CD1c-positive myeloid dendritic cell (primary cell): ENCODE measurements around the gene SHROOM3.
"Not testable (repeated sequence)": the region's sequence is repeated elsewhere in the genome, so short reads cannot be mapped to it uniquely, and the experiment has no call there.

Experiments
- DNase-seq: peaks from one replicate; pipeline ENCODE4 v3.0.0-alpha.2; 2016; ENCODE audit errors: extremely low spot score

SHROOM3 gene

GRCh38 chr4:76445911-76446310 is 10.9 kb downstream of the SHROOM3 start:
- no peak for DNase-seq

- no peak for DNase-seq
Measured at GRCh38 chr4:76447393-76447851, 12.4 kb downstream of the SHROOM3 start.

DNA sequence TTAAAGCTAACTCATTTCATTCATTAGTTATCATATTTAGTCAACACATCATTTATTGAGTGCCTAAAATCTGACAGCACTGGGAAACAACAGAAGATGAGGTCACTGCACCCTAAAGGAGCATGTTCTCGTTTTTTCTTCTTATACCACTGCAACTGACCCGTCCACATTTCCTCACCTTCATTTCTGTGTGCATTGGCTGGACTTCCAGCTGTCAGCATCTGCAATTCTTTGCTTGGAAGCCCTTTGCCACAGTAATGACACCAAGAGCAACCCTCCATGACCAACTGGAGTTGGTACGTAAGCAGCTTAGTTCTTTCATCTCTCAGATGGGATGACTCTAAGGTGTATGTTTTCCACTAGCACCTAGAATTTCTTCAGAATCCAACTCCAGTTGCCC is 13.2 kb downstream of the SHROOM3 start:
- no peak for DNase-seq

DNA sequence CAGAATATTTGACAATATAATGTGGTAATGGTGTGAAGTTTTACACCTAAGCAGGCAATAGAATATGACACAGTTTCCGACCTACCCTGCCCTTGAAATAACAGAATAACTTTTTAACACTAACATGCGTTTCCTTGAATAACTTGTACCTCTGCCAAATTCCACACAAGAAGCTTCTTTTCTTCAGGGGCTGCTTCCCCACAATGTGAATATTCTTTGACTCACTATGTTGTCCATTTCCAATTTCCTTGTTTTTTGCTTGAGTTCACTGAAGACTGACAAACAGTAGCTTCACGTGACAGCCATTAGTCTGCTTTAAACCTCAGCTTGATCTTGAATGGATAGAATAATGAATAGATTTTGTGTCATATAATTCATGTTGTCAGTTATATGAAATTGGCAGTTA is 14.3 kb downstream of the SHROOM3 start:
- no peak for DNase-seq

- no peak for DNase-seq
Measured at GRCh38 chr4:76449833-76450232, 14.8 kb downstream of the SHROOM3 start.

DNA sequence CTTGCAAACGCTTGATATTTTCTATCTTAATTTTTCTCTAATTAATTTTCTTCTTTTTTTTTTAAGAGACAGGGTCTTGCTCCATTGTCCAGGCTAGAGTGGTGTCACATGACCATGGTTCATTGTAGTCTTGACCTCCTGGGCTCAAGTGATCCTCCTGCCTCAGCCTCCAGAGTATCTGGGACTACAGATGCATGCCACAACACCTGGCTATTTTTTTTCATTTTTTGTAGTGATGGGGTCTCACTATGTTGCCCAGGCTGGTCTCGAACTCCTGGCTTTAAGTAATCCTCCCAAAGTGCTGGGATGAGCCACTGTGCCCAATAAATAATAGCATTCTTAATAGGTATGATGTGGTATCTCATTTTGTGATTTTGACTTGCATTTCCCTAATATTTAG is 18.2 kb downstream of the SHROOM3 start:
- DNase-seq: no peak

DNA sequence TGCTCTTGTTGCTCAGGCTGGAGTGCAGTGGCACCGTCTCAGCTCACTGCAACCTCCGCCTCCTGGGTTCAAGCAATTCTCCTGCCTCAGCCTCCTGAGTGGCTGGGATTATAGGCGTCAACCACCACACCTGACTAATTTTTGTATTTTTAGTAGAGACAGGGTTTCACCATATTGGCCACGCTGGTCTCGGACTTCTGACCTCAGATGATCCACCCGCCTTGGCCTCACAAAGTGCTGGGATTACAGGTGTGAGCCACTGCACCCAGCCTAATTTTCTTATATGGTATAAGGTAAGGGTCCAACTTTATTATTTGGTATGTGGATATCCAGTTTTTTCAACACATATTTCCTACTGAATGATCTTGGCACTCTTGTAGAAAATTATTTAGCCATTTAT is 19.0 kb downstream of the SHROOM3 start:
- DNase-seq: not testable (repeated sequence)

GRCh38 chr4:76457885-76458284 is 22.9 kb downstream of the SHROOM3 start:
- no peak for DNase-seq

GRCh38 chr4:76458297-76458696 is 23.3 kb downstream of the SHROOM3 start:
- no peak for DNase-seq

GRCh38 chr4:76458825-76459224 is 23.8 kb downstream of the SHROOM3 start:
- no peak for DNase-seq

GRCh38 chr4:76459291-76459723 is 24.3 kb downstream of the SHROOM3 start:
- DNase-seq: no peak

GRCh38 chr4:76463568-76463967 is 28.5 kb downstream of the SHROOM3 start:
- DNase-seq: no peak

DNA sequence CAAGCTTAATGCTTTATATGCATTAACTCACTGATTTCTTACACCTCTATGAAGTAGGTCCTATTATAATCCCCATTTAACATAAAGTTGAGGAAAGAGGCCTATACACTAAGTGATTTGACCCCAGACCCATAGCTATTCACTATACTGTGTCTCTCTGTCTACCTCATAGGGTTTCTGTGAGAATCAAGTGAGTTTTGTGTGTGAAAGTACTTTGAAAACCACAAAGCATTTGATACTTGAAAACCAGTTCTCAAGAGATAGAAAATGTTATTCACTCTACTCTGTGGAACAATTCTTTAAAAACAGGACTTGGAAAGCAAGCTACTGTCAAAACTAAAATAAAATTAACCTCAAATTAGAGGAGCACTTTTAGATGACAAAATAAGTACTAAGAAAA is 35.0 kb downstream of the SHROOM3 start:
- DNase-seq: no peak

GRCh38 chr4:76470532-76470931 is 35.5 kb downstream of the SHROOM3 start:
- no peak for DNase-seq

DNA sequence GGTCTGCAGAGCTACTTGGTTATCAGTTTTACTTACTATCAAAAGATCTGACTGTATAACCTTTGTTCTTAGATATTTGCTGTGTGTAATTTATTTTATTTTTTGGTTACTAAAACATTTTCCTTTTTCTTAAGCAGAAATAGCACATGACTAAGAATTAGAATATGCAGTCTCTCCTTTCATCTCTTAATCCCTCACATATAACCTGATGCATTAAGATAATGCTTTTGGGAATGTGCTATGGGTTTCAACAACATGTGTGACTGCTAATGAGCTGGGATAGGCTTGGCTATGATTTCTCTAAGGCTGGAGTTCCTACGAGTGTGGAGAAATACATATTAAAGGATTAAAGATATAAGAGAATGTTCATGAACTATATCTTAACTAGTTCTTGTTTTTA is 41.5 kb downstream of the SHROOM3 start:
- no peak for DNase-seq

DNA sequence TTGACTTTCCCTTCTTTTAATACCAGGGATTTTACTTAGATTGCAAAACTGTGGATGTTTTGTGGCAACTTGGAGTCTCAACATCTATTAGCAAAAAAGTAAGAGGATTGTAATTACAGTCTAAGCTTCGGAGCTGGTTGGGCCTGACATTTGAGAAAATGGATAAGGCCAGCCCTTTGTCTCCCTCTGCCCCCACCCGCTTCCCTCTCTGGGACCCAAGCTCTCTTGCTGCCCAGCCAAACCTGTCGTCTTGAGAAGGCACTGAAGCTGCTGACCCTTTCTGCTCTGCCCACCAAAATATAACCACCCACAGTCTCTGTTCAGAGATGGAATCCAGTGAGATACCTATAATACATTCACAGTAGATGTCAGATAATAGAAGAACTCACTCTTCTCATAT is 49.6 kb downstream of the SHROOM3 start:
- DNase-seq: no peak

DNA sequence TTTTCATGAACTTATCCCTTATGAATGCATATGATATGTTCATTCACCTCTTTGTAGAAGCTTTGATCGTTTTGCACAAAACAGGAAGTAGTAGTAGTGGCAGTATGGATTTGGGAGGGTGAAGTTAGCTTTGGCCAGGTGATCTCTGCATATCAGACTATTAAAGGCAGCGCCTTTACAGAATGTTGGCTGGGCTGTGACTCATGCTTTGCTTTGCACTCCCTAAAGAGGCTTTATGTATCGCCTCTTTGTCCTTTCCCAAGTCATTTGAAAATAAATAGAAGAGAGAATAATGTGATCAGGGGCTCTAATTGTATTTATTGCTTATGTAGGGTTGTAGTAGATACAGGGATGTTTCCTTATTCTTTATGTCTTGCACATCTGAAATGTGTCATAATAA is 50.4 kb downstream of the SHROOM3 start:
- DNase-seq: no peak

GRCh38 chr4:76486588-76487276 is 51.7 kb downstream of the SHROOM3 start:
- no peak for DNase-seq

DNA sequence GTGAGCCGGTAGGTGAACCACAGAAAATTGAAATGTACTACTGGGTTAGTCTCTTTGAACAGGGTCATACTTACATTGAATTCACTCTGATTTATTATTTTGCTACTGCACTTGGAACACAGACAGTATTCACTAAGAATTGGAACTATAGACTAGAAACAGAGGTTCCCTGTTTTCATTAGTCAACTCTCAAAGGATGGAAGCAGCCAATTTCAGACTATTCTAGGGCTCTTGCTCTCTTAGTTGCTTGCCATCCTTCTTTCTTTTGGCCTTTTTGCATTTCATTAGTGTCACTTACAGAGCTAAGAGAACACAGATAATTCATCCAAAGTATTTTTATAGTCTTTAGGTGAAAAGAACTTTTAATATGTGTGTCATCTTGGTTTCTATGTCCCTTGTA is 52.6 kb downstream of the SHROOM3 start:
- DNase-seq: no peak

- DNase-seq: no peak
Measured at GRCh38 chr4:76488455-76488854, 53.4 kb downstream of the SHROOM3 start.

- DNase-seq: no peak
Measured at GRCh38 chr4:76488888-76489685, 54.1 kb downstream of the SHROOM3 start.

DNA sequence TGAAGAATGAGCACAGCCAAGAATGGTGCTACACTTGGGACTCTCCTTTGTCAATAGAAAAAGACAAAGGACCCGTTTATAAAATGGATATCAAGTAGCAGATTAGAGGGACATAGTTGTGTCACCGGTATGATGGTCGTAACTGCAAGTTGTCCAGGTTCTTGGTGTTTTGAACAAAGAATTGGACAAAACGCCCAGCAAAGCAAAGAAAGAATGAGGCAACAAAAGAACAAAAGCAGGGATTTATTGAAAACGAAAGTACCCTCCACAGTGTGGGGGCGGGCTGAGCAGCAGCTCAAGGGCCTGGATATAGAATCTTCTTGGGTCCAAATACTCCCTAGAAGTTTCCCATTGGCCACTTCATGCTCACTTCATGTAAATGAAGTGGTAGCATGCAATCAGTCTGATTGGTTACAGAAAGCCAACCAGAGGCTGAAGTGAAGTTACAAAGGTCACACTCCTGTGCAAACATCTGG is 54.7 kb downstream of the SHROOM3 start:
- DNase-seq: no peak

DNA sequence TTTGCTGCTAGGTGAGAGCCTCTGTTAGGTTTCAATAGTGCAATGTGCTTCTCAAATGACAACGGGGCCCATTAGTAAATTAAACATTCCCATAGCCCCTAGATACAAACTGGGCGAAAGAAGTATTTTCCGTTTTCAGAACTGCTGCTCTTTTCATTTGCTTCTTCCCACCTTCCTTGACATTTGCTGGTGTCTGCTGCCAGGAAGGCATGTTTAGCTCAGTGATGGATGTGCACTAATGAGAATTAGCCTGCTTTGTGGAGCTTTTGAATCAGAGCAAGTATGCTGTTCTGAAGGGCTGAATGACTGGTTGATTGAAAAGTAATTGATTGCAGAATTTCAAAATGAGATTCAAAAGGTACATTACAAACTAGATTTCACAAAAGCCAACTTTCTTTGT is 57.0 kb downstream of the SHROOM3 start:
- no peak for DNase-seq
